ENCODE results near the gene NTRK2.

The NTRK2 gene

GRCh38 chr9:84669288-84670137, at the start of gene NTRK2:
Gene NTRK2, plus strand, starts transcription at chr9:84669729. Its CDS starts 1,020 bp downstream, at chr9:84670749.
- no peak for ATAC-seq
- peak; percentile 15 for DNase-seq

- DNase-seq (no peak), ATAC-seq (no peak)
These were observed 49.2 kb upstream of the NTRK2 start for GRCh38 chr9:84620338-84620737.

- ATAC-seq (no peak), DNase-seq (no peak)
These were observed 47.7 kb upstream of the NTRK2 start for GRCh38 chr9:84621811-84622210.

- ATAC-seq (no peak), DNase-seq (no peak)
These were observed 46.5 kb upstream of the NTRK2 start for GRCh38 chr9:84622981-84623380.

- no peak for ATAC-seq
- DNase-seq = no peak
These were observed 33.1 kb upstream of the NTRK2 start for GRCh38 chr9:84636436-84636835.

- DNase-seq = no peak
- ATAC-seq = no peak
These were observed 26.9 kb upstream of the NTRK2 start for GRCh38 chr9:84642553-84643141.

GRCh38 chr9:84647699-84648098, 21.8 kb upstream of the NTRK2 start:
- DNase-seq = no peak
- ATAC-seq = no peak

GRCh38 chr9:84652496-84653120, 16.9 kb upstream of the NTRK2 start:
- ATAC-seq (no peak), DNase-seq (no peak)

GRCh38 chr9:84655447-84655846, 14.1 kb upstream of the NTRK2 start:
- no peak for ATAC-seq
- no peak for DNase-seq

- DNase-seq (no peak), ATAC-seq (no peak)
These were observed 10.2 kb upstream of the NTRK2 start for GRCh38 chr9:84659313-84659712.

- ATAC-seq = no peak
- DNase-seq = no peak
These were observed 9.8 kb upstream of the NTRK2 start for GRCh38 chr9:84659773-84660172.

GRCh38 chr9:84667571-84668195, 1.8 kb upstream of the NTRK2 start:
- no peak for ATAC-seq
- DNase-seq = peak; percentile 4

- DNase-seq = peak; percentile 62
These were observed 1.1 kb upstream of the NTRK2 start for GRCh38 chr9:84668196-84669012.

GRCh38 chr9:84669013-84669287, 579 bp upstream of the NTRK2 start:
- ATAC-seq (no peak), DNase-seq (no peak)

More at GRCh38 chr9:84668196-84669012, 1.1 kb upstream of the NTRK2 start:
- ATAC-seq = peak; percentile 88

- no peak for ATAC-seq
- peak; percentile 1 for DNase-seq
These were observed 861 bp downstream of the NTRK2 start for GRCh38 chr9:84670138-84671041.

- no peak for ATAC-seq
- DNase-seq = no peak
These were observed 2.3 kb downstream of the NTRK2 start for GRCh38 chr9:84671586-84672521.

GRCh38 chr9:84673806-84674205, 4.3 kb downstream of the NTRK2 start:
- ATAC-seq = no peak

GRCh38 chr9:84677080-84677479, 7.6 kb downstream of the NTRK2 start:
- DNase-seq (no peak), ATAC-seq (no peak)

More at GRCh38 chr9:84673806-84674205, 4.3 kb downstream of the NTRK2 start:
- DNase-seq = no peak

- ATAC-seq (no peak), DNase-seq (no peak)
These were observed 10.0 kb downstream of the NTRK2 start for GRCh38 chr9:84679571-84679970.

Measured in stimulated activated naive CD8-positive, alpha-beta T cell treated with anti-CD3 and anti-CD28 coated beads, Interleukin-15, Interleukin-2, amounts not matched to agents 100 U/mL and 50 U/mL, for 24 hours (primary cell).